Amniotic stem cell (primary cell): ENCODE data around the gene CREB5.

Experiments used
- DNase-seq: peaks from one replicate; lab custom pipeline; 2025; lab: John Stamatoyannopoulos, UW

CREB5 gene

DNA sequence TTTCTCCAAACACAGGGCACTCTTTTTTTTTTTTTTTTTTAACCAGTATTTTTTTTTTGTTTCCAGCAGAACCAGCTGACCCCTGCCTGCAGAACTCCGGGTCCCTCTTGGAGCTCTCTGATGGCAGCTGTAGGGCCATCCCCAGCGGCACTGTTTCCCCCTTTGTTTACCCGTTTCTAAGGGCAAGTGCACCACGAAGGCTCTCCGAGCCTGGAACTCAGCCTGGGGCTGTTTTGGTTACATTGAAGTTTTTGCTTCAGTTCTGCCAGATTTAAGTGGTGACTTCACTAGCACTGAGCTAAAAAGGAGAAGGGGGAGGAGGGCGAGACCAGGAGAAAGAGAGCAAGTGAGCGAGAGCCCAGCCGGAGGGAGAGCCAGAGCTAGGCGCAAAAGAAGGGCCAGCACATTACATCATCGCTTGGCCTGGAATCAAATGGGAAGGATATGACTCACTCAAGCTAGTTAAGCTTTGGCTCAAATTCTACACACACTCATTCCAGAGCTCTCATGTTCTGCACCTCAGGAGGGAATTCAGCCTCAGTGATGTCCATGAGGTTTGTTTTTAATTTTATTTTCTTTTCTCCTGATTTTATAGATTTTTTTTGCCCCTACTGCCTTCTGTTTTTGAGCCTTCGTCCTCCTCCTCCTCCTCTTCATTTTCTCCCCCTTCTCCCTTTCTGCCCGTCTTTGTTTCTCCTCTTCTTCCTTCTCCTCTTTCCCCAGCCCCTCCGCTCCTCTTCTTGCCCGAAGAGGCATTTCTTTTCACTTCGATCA is 273.5 kb downstream of the CREB5 start:
- peak; percentile 96 for DNase-seq

DNA sequence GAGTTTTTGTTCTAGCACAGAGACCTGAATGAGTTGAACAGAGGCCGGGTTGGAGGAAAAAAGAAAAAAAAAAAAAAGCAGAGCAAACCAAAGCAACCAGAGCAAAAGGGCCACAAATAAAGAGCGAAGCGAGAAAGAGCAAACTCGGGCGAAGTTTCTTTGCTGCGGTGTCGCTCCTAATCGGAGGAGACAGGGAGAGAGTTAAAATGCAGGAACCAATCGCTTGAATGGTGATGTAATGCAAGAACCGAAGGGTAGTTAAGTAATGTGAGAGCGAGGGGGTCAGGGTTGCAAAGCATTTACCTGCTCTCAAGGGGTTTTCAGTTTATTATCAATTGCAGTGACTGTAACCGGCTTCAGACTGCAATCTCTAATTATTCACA is 274.1 kb downstream of the CREB5 start:
- peak; percentile 56 for DNase-seq

DNA sequence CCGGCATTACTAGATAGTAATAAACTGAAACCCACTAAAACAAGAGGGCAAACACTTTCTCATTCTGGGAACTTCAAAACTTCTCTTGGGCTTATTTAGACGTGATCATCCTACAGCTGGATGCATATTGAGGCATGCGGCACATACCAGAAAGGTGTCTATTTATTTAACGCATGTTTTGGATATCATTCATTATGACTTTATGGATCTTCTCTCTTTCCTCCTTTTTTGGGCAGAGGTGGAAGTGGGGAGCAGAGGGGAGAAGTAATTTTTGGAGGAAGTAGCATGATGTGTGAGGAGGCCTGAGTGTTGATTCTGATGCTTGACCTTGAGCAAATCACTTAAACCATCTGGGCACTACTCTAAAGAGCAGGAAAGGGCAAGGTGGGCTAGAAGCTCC is 275.2 kb downstream of the CREB5 start:
- no peak for DNase-seq

DNA sequence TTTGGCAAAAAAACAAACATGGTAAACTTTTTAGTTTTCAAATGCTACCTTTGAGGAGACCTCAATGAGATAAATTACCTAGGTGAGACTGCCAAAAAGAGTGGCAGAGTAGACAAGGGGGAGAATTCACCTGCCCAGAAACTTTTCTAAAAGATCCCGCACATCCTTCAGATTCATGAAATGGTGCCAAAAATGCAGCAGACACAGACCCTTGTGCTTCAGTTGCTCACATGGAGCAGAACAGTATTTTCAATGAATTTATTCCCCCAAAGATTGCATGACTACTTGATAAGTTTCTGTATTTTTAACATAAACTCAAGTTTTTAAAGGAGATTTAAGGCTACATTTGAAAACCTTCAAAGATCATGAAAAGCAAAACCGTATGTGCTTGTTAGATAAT is 275.9 kb downstream of the CREB5 start:
- DNase-seq: no peak

DNA sequence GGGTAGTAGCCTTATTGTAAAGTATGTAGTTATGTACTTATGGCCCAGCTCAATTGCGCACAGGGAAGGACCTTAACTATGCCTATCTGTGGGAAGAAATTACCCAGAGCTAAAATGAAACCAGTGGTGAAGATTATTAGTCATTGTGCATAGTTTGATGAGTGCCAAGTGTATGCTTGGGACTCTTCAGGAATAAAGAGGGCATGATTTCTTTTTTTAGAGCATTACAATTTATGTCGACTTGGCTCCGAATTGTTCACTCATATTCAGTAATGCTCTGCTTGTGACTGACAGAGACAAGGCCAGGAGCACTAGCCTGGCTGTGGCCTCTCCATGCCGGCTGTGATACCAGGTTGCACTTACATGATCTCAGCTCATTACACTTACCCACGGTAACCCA is 276.3 kb downstream of the CREB5 start:
- DNase-seq: no peak

DNA sequence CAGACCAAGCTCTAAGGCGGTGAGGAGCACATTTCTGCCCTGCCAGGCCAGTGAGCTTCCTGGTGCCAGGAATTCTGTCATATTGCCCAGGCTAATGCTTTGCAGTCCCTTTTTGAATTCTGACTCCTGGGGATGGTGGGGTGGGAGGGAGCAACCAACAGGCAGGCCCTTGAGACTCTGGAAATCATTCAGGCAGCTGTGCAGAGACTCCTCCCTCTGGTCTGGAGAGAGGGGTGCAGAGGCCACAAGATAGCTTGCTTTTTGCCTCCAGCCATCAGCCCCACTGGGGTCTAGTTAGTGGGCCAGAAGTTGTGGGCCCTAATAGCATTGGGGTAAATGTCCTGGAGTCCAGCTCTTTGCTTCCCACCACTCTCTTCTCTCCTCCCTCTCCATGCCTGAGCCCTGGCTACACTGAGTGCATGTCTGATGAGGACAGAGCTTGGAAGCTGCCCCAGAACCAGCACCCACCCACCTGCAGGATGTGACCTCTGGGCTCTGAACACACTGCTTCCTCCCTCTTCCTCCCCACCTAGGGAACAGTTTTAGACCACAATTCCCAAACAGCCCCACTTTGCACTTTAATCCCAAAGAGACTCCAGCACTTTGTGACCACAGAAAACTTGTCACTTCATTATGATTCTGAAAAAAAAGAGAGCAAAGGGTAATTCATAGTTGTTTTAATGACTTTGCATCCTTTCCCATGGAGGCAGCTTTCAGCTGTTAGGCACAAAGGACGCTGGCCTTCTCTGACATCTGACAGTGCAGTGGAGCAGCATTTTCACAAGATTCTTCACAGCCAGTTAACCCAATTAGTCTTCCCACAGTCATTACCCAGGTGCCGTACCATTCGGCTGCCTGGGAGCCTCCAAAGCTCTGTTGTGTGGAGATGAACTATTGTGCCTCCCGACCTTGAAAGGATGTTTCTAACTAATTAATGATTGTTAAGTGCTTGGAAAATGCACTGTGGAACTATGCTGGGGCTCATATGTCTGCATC is 283.3 kb downstream of the CREB5 start:
- DNase-seq: no peak

DNA sequence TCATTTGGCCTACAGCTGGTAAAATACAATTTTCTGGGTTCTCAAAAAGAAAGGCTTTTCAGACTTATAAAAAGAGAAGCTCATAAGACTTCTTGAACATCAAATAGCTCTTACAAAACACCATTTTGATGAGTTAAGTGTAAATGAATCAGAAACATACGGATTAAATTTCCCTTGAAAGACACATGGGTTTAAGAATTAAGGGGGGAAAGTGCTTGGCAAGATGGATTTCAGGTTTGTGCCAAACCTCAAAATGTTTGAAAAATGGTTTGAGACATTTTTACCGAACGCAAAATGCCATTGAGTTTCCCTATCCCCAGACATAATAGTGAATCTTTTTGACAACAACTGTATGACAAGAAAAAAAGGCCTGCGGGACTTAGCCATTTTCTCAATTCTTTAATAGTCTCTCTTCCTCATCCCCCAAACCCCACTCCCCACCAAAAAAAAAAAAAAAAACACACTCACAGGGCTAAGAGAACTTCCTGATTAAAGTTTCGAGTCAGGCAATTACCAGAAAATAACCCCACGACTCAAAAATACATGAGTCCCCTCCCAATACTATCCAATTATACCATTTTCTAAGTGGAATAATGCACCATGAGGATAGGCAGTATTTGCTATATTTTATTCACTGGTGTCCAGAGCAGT is 285.7 kb downstream of the CREB5 start:
- no peak for DNase-seq

DNA sequence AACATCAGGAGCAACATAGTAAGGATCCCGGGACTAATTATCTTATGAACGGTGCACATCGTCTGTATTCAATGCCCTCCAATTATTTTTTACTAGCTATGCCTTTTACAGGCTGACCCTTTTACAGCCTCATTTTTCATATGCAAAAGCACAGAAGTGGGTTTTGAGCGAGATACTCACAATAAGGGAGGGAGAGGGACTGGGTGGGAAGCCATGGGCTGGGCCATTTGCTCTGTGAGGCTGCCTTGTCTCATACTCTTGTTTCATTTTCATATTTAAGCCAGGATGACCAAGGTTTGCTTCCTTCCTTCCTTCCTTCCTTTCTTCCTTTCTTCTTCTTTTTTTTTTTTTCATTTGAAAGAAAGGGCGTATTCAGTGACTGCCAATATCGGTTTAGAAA is 286.5 kb downstream of the CREB5 start:
- DNase-seq: no peak

DNA sequence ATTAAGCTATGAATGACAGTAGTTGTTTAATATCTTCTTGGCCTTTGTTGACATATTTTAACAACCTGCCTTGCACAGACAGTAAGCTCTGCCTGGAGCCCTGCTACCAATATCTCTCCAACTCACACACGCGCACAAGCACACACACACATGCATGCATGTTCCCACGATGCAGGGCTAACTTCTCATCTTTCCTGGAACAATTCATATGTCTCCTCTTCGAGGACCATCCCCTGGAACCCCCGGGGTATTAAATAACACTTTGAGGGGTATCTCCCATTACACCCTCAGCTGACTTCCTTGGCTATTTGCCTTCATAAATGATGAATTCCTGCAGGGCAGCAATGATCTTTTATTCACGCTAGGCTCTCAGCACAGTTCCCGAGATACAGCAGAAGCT is 287.8 kb downstream of the CREB5 start:
- DNase-seq: no peak

DNA sequence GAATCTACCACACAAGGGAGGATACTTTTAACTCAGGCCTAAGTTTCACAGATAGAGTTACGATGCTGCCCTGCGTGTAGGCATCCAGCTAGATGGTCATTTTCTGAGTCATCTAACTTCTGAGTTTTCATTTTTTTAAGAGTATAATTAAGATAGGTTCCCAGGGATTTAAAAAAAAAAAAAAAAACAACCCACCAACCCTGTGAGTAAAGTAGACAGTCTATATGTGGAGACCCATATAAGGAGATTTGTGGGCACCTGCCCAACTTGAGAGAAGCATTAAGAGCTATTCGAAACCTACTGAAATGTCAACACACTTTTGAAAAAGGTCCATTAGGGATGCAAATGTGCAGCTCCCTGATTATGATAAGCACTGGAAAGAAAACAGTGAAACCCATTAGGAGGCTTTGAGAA is 288.5 kb downstream of the CREB5 start:
- peak; percentile 9 for DNase-seq

DNA sequence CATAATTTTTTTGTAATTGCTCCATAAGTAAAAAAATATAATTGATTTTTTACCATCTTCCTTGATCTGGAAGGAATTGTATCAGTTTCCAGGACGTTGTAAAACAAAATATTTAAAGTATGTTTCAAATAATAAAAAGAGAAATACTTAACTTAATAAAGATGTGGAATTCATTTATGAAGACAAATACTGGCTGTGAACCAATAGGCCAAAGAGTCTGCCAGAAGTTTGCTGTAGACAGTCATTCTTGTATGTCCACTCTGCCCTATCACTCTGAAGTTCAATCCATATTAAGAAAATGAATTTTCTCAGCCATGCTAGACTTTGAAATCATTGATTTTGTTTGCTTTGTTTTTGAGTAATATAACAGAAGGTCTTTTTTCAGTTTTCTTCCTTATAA is 289.4 kb downstream of the CREB5 start:
- DNase-seq: no peak

DNA sequence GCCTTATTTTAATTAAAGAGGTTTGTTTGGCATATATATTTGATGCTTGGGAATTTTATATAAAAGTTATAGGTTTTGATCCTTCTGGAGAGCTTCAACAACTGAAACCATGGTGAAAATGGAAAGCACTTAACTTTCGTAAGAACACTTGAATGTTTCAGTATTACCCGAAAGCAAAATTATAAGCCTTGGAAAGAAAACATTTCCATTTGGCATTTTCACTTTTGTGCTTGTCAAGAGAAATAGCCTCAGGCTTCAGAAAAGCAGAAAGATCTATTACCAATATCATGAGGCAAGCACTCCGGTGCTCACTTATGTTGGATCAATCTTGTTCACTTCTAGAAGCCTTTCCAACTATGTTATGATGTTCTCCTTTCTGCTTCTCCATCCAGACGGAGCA is 289.9 kb downstream of the CREB5 start:
- DNase-seq: no peak

DNA sequence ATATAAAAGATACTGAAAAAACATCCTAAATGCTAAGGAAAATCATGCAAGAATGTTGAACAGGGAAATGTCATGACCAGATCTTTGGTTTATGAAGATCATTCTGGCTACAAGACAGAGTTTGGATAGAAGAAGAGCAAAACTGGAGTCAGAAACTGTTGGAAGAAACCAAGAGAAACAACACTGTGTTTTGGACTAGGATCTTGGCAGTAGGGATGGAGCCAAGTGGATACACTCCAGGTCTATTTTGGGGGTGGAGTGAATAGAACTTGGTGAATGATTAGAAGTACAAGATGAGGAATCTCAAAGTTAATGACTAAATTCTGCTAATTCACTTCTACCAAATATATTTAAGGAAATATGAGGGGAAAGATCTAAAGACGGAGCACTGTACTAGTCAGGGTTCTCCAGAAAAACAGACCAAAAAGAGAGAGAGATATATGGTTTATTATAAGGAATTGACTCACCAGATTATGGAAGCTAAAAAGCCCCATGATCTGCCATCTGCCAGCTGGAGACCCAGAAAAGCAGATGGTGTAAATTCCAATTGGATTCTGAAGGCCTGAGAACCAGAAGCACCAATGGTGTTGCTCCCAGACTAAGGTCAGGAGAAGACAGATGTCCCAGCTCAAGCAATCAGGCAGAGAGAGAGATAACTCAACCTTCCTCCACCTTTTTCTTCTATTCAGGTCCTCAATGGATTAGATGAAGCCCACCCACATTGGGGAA is 290.9 kb downstream of the CREB5 start:
- DNase-seq: no peak

DNA sequence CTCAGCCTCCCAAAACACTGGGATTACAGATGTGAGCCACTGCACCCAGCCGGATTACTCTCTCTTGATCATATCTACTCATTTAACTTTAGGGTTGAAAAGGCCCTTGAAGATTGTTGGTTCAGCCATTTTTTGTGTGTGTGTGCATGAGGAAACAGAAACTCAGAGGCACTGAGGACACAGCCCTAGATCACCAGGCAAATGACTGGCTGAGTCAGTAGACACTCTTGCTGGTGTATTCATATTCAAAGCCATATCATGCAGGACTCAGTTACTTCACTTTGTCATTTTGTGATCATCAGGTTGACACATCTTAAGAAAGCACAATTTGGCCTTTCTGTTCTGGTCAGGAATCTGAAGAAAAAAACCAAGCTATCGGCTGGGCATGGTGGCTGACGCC is 292.4 kb downstream of the CREB5 start:
- no peak for DNase-seq

DNA sequence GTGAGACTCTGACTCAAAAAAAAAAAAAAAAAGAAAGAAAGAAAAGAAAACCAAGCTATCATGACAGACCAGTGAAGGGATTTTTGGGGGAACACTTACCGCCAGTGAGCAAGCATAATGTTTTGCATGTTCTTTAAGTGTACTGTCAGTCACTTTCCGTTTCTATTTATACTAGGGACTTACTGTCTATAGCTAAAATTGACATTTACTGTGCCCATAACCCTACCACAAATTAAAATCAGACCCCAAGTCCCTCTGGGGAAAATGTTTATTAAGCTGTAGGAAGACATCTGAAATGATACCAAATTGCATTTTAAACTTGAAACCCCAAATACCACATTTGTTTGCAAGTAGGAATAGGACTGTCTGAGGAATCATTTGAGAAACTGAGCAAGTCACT is 293.0 kb downstream of the CREB5 start:
- no peak for DNase-seq

DNA sequence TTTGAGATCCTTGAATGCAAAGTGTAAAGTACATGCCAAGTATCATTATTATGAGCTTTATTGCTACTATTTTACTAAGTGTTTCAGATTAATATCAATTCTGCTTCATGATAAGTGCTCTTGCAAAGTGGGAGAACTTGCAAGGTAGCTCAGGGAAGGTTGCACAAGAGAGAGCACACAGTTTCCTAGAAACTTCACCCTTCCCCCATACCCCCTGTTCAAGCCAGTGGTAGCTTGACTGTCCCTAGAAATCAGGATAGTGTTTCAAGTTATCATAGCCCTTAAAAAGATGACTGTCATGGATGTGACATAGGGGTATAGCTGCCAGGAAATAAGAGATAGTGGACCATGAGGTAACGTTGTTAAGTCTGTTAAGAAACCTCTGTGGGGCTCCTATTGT is 294.3 kb downstream of the CREB5 start:
- no peak for DNase-seq

DNA sequence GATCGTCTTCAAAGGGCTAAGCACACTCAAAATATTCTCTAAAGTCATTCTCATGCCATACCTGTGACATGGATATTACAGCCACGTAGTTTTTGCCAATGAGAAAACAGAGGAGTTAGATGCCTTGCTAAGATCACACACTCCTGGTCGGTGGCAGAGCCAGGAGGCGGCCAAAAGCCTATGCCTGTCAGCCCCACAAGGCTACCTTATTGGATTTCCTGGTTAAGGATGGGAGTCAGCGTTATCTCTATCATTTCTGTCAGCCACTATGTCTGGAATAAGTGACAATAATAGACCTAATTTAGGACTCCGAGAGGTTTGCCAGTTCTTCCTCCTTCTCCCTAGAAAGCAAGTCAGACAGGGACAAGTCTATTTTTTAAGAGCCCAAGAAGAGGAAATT is 295.0 kb downstream of the CREB5 start:
- DNase-seq: no peak

DNA sequence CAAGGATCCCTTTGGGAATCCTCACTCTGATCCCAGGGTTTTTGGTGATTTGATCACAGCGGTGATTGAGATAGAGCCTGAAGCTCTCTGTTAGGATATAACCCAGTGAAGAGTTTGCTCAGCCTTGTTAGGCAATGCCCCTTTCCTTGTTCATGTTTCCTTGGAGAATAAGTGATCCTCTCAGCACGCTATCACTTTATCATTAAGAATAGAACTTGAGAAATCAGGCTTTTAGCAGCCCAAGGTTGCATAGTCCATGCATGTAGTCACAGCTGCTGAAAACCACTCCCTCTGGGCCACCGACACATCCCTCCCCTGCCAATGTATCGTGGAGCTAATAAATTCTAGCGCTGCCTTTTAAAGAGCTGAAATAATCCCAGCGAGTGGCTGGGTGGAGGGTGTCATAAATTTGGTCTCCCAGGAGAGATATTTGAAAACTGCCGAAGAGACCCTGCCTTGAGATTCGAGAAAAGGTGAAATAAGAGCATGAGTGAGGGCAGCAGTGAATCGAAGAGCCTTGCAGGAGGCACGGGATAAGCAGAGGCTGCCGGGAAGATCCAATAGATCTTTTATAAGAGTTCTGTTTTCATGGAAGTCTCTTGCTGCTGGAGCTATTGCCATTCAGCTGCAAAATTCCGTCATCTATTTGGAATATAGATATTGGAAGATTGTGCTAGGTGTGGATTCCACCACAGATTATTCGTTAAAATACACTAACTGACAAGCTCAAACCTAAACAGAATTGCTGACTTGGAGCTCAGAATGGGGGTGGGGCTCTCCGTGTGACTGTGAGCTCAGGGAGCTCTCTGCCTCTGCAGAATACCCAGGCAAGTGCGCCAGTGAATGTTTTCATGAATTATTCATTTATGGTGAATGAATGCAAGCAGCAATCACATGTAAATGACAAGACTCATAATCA is 296.0 kb downstream of the CREB5 start:
- no peak for DNase-seq

DNA sequence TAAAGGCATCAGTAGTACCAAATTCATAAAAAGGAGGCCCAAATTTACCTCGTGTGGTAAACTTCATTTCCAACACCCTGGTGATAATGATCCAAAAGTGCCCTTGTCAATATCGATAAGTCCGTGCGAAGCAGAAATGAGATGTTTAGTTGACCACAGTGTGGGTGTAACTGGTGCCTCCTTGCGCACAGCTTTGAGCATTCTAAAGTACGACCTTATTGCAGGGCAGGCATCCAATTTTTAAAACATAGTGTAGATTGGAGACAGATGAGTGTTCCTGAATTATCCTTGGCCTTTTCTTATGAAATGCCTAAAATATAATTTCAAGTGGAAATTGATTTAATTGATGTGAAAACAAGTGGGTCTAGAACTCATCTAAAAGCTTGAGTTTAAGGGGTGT is 297.4 kb downstream of the CREB5 start:
- no peak for DNase-seq

DNA sequence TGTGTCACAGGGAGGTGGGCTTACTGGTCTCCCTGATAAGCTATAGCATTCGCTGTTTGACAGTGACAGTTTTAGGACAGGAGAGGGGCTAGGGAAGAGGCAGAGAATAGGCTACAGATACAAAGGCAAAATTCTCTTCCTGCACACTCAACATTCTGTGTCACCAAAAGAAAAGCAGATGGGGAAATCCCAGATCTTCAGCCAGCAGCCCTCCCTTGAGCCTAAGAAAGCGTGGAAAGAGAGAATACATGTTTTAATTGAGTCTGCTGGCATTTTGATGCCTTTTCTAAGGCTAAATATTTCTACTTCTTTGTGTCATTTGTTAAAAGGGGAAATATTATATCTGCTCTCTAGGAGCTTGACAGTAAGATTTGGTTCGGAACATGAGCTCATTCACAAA is 298.8 kb downstream of the CREB5 start:
- no peak for DNase-seq
